Liver (tissue), 9 donors: ENCODE results near the gene LRP11. TPM values are rescaled to one million over a fixed set of nuclear protein-coding genes. Genes with fewer than 3 reads are reported as not detected.

ENCODE experiments used
- DNase-seq: peaks from one replicate; pipeline ENCODE4 v3.0.0-alpha.2; 2017; ENCODE audit warnings: low spot score
- H3K27ac ChIP-seq, 2 donors: one replicate each; pipeline ENCODE4 v1.7.0; 2013; ENCODE audit warnings: inconsistent platforms in 2 of 2, low read length in 2 of 2, control low read depth in 1 of 2, low read depth in 1 of 2, mild to moderate bottlenecking in 1 of 2
- H3K27me3 ChIP-seq, 4 donors: one replicate each; pipeline versions ENCODE4 v1.6.1 to v1.7.0; 2013; ENCODE audit warnings: low read length in 3 of 4, inconsistent platforms in 1 of 4, mild to moderate bottlenecking in 1 of 4, moderate library complexity in 1 of 4; ENCODE audit not compliant: control insufficient read depth in 4 of 4, insufficient read depth in 4 of 4
- H3K36me3 ChIP-seq, 4 donors: one replicate each; pipeline versions ENCODE4 v1.6.1 to v1.7.0; 2013; ENCODE audit warnings: low read length in 3 of 4, mild to moderate bottlenecking in 3 of 4, low read depth in 1 of 4, moderate library complexity in 1 of 4; ENCODE audit not compliant: control insufficient read depth in 4 of 4, insufficient read depth in 3 of 4
- H3K4me1 ChIP-seq, 4 donors: one replicate each; pipeline versions ENCODE4 v1.6.1 to v1.7.0; 2013; ENCODE audit warnings: low read length in 3 of 4, mild to moderate bottlenecking in 3 of 4, moderate library complexity in 1 of 4; ENCODE audit not compliant: control insufficient read depth in 4 of 4, insufficient read depth in 4 of 4
- H3K4me3 ChIP-seq, 3 donors: one replicate each; pipeline versions ENCODE4 v1.6.1 to v1.7.0; 2013; ENCODE audit warnings: low read length in 3 of 3, control low read depth in 1 of 3, low read depth in 1 of 3, mild to moderate bottlenecking in 1 of 3
- H3K9ac ChIP-seq, 2 donors: one replicate each; pipeline ENCODE4 v1.7.0; 2013; ENCODE audit warnings: low read length in 2 of 2, mild to moderate bottlenecking in 2 of 2, moderate library complexity in 2 of 2, control low read depth in 1 of 2, low read depth in 1 of 2
- H3K9me3 ChIP-seq, 4 donors: one replicate each; pipeline versions ENCODE4 v1.6.1 to v1.7.0; 2013; ENCODE audit warnings: low read length in 3 of 4; ENCODE audit not compliant: control insufficient read depth in 4 of 4
- ATF3 ChIP-seq: IDR thresholded peaks from 2 replicates; pipeline ENCODE4 v1.6.1; 2016; ENCODE audit warnings: antibody characterized with exemption
- CTCF ChIP-seq: fragments of 150-350 bp; IDR thresholded peaks from 2 replicates; pipeline ENCODE4 v1.5.1; 2017; ENCODE audit warnings: improper control_type of control experiment, low read depth, low read length; ENCODE audit not compliant: missing input control
- EGR1 ChIP-seq, 2 donors: IDR thresholded peaks; 2 replicates each; pipeline ENCODE4 v1.6.1; 2016 to 2018; ENCODE audit warnings: antibody characterized with exemption in 2 of 2, low read depth in 2 of 2
- FOXA1 ChIP-seq: IDR thresholded peaks from 2 replicates; pipeline ENCODE4 v1.6.1; 2016; ENCODE audit warnings: antibody characterized with exemption
- FOXA2 ChIP-seq: IDR thresholded peaks from 2 replicates; pipeline ENCODE4 v1.6.1; 2016; ENCODE audit warnings: antibody characterized with exemption
- GABPA ChIP-seq, 2 donors: IDR thresholded peaks in 1 of 2; conservative IDR thresholded peaks in 1 of 2; 2 replicates each; pipeline ENCODE4 v1.6.1; 2016; ENCODE audit warnings: antibody characterized with exemption in 2 of 2, mild to moderate bottlenecking in 1 of 2, moderate library complexity in 1 of 2
- HNF4A ChIP-seq, 2 donors: conservative IDR thresholded peaks; 2 replicates each; pipeline ENCODE4 v1.6.1; 2016; ENCODE audit warnings: antibody characterized with exemption in 2 of 2, mild to moderate bottlenecking in 2 of 2
- HNF4G ChIP-seq: IDR thresholded peaks from 2 replicates; pipeline ENCODE4 v1.6.1; 2016; ENCODE audit warnings: antibody characterized with exemption
- JUND ChIP-seq, 2 donors: IDR thresholded peaks; 2 replicates each; pipeline ENCODE4 v1.6.1; 2016; ENCODE audit warnings: antibody characterized with exemption in 2 of 2
- MAX ChIP-seq: IDR thresholded peaks from 2 replicates; pipeline ENCODE4 v1.6.1; 2016; ENCODE audit warnings: antibody characterized with exemption
- NR2F2 ChIP-seq: IDR thresholded peaks from 2 replicates; pipeline ENCODE4 v1.6.1; 2016; ENCODE audit warnings: antibody characterized with exemption
- RAD21 ChIP-seq, 2 donors: IDR thresholded peaks; 2 replicates each; pipeline ENCODE4 v1.6.1; 2016; ENCODE audit warnings: antibody characterized with exemption in 2 of 2, mild to moderate bottlenecking in 2 of 2
- REST ChIP-seq: IDR thresholded peaks from 2 replicates; pipeline ENCODE4 v1.6.1; 2016; ENCODE audit warnings: antibody characterized with exemption, mild to moderate bottlenecking
- RXRA ChIP-seq, 2 donors: IDR thresholded peaks; 2 replicates each; pipeline ENCODE4 v1.6.1; 2017 to 2018; ENCODE audit warnings: antibody characterized with exemption in 2 of 2, mild to moderate bottlenecking in 1 of 2
- SP1 ChIP-seq: IDR thresholded peaks from 2 replicates; pipeline ENCODE4 v1.6.1; 2018; ENCODE audit warnings: antibody characterized with exemption, mild to moderate bottlenecking
- TAF1 ChIP-seq: conservative IDR thresholded peaks from 2 replicates; pipeline ENCODE4 v1.6.1; 2016; ENCODE audit warnings: antibody characterized with exemption, mild to moderate bottlenecking
- YY1 ChIP-seq: IDR thresholded peaks from 2 replicates; pipeline ENCODE4 v1.6.1; 2016; ENCODE audit warnings: antibody characterized with exemption, mild to moderate bottlenecking
- ZBTB33 ChIP-seq: IDR thresholded peaks from 2 replicates; pipeline ENCODE4 v1.6.1; 2016; ENCODE audit warnings: antibody characterized with exemption
- WGBS: extraction: QIAGEN DNeasy Blood & Tissue Kit; methylation state at CpG from one replicate; pipeline ENCODE4 v1.1.7; 2013; 5-methylcytosine and 5-hydroxymethylcytosine counted together
- polyA plus RNA-seq, 2 donors: library from polyadenylated mRNA; stranded (reverse) in 1 of 2; unstranded in 1 of 2; fragments of 200-250 nt in 1 of 2; fragments of >200 nt in 1 of 2; fragmentation: Nextera tagmentation in 1 of 2; extraction: Ambion mirVana in 1 of 2; gene quantifications; one replicate each; pipeline versions ENCODE4 v1.2.1 to v1.2.3, GENCODE V29; 2013 to 2015
- total RNA-seq, 2 donors: library from RNA; depleted of rRNA; stranded (reverse); fragments of >200 nt; gene quantifications; one replicate each; pipeline ENCODE4 v1.2.3, GENCODE V29; 2014
- donor health status: healthy.
- donor health status: healthy.
- donor health status: healthy.
- donor health status: healthy.
- donor health status: healthy.

The LRP11 gene
- total and polyA plus RNA-seq, 4 donors = 3.4 to 13.3 (median 6.0) TPM

- Histone ChIP-seq H3K27me3 (no peaks in the 10 kb centered on the region), H3K9me3 (no peaks in the 10 kb centered on the region), H3K4me1 (no peaks in the 10 kb centered on the region), H3K4me3 (no peak overlapping the region), H3K36me3 (peaks cover 0 to 13% (median 11%) of the 10 kb centered on the region in 4 donors), H3K9ac (no peak overlapping the region), H3K27ac (no peak overlapping the region)
- DNase-seq = no peak
- TF ChIP-seq EGR1 (IDR thresholded peaks at IDR 0.05; ENCODE audit: low read depth in 2 of 2) (no peak), ZBTB33 (no peak), MAX (no peak), RXRA (IDR thresholded peaks at IDR 0.05) (no peak), TAF1 (no peak), GABPA (IDR thresholded peaks at IDR 0.05 in 1 of 2, conservative IDR thresholded peaks at IDR 0.05 in 1 of 2) (no peak), YY1 (no peak), HNF4A (conservative IDR thresholded peaks at IDR 0.05) (no peak), RAD21 (IDR thresholded peaks at IDR 0.05) (no peak), FOXA1 (no peak)
- 89% methylated on average over 2 of the region's 2 CpGs for WGBS
These were observed 54.4 kb downstream of the LRP11 start for GRCh38 chr6:149809798-149810197.

GRCh38 chr6:149806127-149806526 is 58.0 kb downstream of the LRP11 start:
- WGBS = 85% methylated on average over 4 of the region's 4 CpGs

More at GRCh38 chr6:149806127-149806526, 58.0 kb downstream of the LRP11 start:
- DNase-seq = no peak
- Histone ChIP-seq H3K4me1 (no peaks in the 10 kb centered on the region), H3K36me3 (peaks cover 0 to 20% (median 15%) of the 10 kb centered on the region in 4 donors), H3K9me3 (no peaks in the 10 kb centered on the region), H3K27ac (no peak overlapping the region), H3K4me3 (no peak overlapping the region), H3K9ac (no peak overlapping the region), H3K27me3 (no peaks in the 10 kb centered on the region)
- TF ChIP-seq JUND (IDR thresholded peaks at IDR 0.05) = no peak
- no peak for TF ChIP-seq MAX
- no peak for TF ChIP-seq HNF4A (conservative IDR thresholded peaks at IDR 0.05)
- no peak for TF ChIP-seq REST
- no peak for TF ChIP-seq FOXA2
- TF ChIP-seq HNF4G = no peak
- TF ChIP-seq NR2F2 = no peak
- no peak for TF ChIP-seq ATF3
- TF ChIP-seq SP1 = no peak
- no peak for TF ChIP-seq TAF1
- TF ChIP-seq CTCF = no peak
- no peak for TF ChIP-seq RXRA (IDR thresholded peaks at IDR 0.05)
- TF ChIP-seq FOXA1 = no peak
- no peak for TF ChIP-seq ZBTB33
